HG02763 (cell line): Measurements from ENCODE around the gene ETS1.

ENCODE experiments used
- ATAC-seq: cut with Tn5 transposase; IDR thresholded peaks from one replicate; pipeline ENCODE4 v1.9.1; 2021; ENCODE audit warnings: mild to moderate bottlenecking, moderate library complexity; ENCODE audit not compliant: unreplicated experiment

Gene ETS1

DNA sequence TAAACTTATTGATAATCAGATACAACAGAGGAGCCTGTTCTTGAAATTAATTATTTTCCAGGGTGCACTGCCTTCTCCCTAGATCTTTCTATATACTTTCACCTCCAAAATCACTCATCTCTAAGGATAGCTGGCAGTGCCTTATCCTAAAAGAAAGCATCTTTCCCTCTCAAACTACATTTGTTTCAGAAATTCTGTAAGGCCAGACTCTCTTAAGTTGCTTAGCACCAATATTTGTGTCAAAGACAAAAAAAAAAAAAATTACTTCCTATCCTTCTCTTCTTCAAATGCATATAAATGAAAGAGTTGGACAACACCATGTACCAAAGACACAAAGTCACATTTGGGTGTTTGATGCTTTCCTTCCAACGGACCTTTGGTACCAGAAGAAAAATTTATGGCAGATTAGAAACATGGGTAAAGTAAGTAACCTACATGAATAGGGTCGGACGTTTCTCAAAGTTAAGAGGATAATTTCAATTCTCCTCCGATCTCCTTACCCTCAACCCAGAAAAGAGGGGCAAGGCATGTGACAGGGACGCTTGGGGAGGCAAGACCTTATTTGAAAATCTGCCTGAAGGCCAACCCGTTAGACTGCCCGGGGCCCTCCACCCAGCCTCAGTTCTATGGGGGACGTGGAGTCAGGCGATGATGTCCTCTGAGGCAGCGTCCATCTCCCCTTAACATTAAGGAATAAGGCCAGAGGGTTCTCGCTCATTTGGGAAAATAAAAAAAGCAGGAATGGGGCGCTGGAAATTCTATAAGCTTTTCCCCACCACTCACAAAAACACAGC lies 66.3 kb downstream of the ETS1 start:
- ATAC-seq = no peak

DNA sequence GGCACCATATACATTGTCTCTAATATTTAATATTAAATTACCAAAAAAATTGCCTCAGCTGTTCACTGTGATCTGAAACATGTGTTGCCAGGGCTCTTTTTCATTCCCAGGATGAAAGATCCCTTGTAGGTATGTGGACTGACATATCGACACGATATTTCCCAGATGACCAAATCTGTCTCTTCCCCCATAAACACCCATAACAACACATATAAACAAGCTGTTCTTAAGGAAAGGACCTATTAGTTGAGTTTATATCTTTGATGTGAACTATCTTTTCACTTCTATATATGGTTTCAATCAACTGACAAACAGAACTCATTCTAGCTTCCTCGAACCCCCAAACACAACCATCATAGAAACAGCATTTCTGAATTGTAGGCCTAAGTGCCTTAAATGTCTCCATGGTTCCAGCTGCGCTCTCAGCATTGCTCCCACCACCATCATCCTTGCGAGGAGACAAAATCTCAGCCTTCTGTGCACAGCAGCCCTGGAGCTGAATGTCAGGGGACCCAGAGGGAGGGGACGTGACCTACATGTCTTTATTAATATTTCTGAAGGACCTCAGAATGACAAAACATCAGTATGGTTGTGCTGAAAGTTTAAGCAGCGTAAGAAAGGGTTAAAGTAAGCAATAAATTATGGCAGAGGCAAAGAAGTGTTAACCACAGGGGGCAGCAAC lies 67.0 kb downstream of the ETS1 start:
- no peak for ATAC-seq

DNA sequence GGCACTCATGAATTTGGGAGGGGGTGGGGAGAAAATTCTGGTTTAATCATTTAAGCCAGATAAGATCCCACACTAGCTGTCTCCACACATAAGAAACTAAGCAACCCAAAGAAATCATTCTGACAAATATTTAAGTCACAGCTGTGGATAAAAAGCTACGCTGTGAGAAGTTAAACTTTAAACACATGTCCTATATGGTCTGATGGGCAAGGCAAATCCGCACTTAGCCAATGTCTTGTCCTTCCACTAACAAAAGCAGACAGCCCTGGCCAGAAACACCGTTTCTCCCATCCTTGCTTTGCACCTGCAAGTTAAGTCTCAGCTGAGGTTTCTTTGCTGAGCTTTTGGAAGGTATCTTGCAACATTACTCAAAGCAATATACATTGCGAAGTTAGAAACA lies 68.0 kb downstream of the ETS1 start:
- ATAC-seq = no peak

DNA sequence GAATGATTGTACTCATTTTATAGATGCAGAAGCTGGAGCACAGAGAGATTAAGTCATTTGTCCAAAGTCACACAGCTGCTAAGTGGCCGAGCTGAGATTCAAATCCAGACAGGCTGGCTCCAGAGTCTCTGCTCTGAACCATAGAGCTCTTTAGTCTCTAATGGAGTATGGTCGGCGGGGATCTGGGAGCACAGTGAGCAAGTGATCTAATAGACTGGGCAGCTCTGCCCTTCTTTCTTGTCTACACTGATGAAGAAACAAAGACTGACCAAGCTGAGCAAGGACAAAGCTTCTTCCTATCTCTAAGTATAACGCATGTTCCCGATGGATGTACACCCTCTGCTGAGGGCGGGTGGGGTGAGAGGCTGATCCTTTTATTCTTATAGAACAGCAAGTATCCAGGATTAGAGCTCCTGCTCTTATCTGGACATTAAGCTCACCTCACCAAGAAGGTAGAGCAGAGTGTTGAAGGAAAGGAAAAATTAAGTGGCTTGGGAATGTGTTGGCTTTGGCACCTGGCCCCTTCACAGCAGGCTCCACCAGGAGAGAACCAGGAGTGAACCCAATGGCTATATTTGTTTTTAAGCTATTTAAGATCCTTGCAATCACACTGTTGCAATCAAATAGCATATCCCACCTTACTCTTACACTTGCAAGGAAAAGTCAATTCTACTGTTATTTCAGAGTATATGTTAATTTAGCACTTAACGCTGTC lies 68.7 kb downstream of the ETS1 start:
- ATAC-seq = no peak

DNA sequence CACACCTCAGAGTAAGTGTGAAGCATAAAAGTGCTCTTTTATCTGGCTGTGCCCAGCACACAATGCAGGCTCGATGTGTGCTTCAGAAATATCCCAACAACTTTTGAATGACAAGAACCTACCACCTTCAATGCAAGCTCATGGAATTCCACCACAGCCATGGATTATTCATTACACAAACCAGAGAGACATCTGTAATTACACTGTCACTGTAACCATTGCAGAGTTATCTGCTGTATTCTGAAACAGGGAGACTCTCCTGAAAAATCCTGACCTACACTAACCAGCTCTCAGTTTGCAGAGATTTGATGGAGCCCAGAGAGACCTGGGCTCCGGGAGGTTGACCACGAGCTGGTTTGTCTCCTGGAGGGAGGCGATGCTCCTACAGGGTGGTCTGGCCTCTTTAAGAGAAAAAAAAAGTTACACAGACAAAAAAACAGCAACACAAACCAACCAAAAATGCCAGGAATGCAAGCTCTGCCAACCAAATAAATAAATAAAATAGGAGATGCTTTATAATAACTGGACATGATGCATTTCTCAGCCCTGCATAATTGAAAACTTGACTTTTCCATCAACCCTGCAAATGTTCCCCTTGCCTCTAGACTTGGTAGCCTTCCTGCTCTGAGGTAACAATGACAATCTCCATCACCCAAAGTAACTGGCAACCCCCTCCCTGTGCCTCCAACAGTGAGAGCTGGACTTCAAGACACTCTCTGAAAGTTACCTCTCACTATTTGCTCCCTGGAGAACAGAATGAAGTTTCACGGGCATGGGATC lies 69.7 kb downstream of the ETS1 start:
- no peak for ATAC-seq

DNA sequence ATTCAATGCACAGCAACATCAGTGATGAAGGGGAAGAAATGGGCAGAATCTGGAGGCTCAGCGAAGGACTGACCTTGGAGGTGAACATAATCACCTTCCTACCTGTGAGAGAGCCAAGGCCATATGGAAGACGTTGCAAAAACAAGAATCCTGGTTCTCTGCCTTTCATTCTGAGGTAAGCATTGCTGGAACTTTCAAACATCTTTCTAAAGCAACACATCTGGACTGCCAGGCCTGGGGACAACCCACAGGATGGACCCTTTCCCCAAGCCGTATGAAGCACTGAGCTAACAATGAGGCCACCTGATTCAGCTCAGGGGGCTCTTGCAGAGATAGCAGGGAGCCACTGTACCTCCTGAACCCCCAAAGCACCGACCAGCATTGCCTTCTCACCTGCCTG lies 70.5 kb downstream of the ETS1 start:
- no peak for ATAC-seq

DNA sequence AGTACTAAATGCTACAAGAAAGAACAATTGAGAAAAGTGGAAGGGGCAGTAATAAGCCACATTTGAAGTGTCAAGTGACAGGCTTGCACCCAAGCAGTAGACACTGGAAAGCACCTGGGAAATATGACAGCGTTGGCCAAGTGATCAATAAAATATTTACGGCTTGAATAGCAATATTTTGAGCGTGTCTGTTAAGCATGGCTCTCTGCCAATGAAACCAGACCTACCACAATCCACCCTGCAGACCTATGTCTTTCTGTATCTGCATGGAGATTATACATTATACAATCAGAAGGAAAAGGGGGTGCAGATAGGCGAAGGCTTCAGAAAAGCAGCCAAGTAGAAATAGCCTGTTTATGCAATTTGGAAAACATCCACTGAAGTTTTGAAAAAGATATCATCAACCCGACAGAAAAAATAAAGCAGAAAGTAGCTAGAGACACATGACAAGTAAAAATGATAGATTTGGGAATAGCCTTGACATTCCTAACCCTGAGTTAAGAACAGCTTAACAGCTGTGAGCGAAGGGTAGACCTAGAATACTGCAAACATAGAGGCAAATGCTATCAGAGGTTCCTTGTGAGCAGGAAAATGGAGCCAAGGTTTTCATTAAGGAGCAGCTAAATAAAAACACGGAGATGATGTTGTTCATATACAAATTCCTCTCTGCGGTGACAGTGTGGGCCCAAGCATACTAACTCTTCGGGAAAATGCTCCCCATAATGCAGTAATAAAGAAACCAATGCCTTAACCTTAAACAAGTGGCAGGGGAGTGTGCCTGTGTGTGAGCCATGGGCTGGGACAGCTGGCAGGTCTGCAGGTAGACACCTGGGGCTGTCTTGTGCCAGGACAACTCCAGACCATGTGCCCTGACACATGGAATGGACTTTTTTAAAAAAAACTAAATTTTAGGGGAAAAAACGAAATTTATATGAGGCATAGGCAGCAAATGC lies 71.3 kb downstream of the ETS1 start:
- ATAC-seq = no peak

DNA sequence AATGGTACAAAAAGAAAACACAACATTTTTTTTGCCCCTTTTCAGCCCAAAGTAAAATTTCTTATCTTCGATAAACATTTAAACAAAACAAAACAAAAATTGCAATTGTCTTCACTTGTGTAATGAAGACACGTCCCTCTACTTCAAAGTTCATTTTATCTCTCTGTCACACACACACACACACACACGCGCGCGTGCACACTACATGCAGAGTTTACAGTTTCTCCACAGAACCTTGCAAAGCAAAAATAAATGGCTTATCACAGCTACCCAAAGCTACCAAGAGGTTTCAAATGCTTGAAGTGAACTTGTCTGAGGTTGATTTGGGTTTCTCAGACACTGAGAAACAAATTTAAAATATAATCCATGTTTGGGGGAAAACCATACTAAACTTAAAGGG lies 72.3 kb downstream of the ETS1 start:
- ATAC-seq = no peak

DNA sequence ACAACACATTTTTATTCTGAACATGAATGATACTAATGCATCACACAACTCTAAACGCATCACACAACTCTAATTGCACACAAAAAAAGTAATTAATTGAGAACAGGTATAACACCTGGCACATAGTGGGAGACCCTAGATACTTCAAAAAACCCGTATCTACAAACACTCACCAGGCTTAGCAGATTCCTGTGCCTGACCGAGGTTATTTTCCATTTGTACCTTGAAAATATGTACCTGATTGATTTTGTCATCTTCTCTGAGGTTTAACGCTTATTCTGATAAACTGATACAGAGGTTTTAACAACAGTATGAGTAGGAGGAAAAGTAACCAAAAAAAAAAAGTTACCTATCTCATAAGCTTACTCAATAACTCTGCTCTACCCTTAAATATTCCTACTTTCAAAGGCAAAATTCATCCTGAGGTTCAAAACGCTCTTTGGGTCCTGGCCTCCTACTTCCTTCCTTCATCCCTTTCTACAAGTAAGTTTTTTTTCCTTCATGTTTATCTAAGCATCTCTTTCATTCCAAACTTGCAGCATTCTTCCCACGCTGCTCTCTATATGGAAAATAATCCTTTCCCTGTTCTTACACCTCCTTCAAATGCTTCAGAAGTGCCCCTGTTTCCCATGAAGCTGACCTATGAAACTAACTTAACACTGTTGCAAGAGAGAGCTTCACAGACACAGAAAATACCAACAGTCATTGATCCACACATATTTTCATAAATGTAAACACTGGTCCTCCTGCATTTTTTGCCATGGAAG lies 73.3 kb downstream of the ETS1 start:
- no peak for ATAC-seq

DNA sequence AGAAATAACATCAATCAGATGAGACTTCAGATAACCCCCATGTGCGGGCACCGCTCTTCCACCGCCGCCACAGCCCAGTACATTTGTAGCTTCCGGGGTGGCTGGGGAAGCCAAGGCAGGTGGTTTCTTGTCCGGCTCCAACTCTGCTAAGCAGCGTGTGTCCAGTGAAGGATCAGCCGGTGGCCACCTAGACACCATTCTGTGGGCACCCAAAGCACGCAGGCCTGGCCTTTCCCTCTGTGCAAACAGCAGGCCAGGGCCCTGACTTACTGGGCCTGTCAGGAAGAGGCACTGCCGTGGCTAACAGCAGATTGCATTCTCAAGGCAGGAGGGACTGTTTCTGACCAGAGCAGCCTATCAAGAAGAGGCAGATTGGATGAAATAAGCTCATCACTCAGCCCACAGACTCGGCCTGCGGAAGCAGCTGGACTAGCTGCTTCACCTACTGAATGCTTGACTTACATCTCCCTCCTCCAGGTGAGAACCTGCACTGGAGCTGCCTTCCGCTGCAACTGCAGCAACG lies 74.8 kb downstream of the ETS1 start:
- no peak for ATAC-seq

DNA sequence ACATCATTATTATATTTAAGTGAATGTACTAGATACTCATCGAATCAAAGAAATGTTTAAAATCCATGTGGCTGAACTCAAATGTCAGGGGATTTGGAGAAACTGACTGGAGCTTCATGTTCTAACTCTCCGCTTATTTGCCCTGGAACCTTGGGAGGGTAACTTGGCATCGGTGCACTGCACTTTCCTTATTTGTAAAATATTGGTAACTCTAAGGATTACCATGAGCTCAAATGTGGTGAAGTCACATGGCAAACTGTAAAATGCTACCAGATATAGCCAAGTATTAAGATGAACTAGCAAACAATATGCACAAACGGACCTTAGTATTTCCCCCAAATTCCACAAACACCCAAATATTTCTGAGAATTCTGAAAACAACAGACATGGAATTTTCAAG lies 75.6 kb downstream of the ETS1 start:
- no peak for ATAC-seq

DNA sequence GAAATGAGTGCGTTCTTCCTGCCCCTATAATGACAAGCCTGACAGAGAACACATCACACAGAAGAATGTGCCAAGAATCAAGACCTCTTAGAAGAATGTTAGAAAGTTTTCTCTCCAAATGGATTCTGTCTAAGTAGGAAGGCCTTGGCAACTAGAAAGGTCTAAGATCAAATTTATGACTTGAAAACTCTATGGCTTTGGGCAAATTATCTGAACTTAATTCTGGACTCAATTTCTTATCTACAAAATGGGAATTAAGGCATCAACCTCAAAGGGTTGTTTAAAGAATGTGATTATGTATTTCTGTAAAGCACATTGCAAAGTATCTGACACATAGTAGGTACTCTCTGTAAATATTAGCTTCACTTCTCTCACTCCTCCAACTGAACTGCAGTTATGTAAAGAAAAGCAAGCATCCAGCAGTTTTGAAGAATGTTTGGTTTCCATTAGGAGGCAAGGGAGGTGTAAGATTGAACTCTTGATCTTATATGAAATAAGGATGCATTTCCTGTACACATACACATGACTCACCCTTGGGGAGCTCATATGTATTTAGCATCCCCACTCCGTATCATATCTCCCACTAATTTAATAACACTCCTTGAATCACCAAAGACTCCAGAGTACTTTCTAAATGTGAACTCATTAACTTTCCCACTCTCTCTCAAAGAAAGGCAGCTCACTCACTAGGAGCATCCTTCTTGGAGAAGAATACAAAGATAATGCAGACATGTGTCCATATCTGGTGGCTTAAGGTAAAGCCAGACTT lies 77.6 kb downstream of the ETS1 start:
- ATAC-seq = no peak

DNA sequence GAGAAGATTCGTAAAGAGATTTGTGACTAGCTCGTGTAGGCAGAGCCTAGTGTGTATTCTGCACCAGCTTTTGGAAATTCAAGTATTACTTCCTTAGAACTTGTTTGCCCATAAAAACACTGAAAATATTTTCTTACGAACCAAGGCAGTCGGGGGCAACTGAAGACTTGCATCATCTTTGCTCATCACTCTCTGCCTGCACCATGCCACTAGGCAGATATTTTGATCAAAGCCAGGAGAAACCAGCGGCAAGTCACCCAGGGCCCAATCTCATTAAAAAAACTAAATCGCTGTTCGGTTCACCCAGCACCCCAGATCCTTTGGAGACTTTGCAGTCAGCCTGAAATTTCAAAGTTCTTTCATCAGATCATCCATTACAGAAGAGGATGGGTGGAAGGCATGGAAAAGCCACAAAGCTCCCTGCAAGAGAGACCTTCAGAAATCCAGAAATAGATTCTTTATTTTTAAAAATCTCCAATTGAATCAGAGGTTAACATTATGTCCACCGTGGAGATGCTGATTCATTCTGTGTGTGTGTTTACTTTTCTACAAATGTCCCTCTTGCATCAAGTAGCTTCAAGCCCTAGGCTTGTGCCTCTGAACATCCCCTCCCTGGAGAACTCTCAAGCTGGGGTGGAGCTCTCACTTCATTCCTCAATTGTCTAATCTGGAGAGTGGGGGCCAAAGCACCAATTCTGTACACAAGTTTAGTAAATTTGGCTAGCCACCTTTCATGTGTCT lies 78.4 kb downstream of the ETS1 start:
- no peak for ATAC-seq

DNA sequence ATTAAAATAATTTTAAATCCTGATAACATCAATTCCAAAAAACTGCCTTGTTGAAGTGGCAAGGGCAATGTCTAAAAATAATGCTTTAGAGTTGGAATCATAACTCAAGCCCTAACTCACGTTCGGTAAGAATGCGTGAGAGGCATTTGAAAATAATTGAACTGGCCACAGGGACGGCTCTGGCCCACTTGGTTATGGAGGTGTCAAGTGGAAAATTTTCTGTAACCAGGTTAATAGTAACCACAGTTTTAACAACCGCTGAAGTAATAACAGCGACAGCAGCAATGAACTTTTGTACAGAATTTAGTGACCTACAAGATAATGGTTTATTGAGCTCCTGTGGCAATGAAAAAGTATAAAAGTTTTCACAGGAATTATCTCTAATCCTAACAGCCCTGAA lies 79.4 kb downstream of the ETS1 start:
- no peak for ATAC-seq

DNA sequence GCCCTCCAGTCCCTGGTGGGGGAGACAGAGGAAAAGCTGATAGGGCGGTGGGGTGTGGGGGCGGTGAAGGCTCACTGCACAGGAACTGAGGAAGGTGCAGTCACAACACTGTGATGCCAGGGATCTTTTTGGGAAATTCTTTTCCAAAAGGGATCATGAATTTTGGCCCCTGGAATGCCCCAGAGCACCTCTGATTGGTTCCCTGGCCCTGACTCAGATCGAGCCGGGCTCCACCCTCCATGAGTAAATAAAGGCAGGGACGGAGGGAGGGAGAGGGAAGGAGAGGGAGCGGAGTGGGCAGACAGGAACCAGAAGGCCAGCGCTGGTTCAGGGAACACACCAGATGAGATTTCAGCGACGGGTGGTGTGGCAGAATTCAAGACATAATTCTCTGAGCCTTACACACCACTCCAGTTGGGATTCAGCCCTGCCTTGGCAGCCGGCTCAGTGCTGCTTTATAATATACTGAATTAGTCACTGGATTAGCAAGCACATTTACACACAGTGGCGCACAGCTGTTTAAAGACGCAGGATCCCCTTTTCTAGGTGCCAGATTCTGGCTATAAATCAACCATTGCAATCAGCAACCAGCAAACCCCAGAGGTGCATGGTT lies 80.3 kb downstream of the ETS1 start:
- ATAC-seq = no peak

DNA sequence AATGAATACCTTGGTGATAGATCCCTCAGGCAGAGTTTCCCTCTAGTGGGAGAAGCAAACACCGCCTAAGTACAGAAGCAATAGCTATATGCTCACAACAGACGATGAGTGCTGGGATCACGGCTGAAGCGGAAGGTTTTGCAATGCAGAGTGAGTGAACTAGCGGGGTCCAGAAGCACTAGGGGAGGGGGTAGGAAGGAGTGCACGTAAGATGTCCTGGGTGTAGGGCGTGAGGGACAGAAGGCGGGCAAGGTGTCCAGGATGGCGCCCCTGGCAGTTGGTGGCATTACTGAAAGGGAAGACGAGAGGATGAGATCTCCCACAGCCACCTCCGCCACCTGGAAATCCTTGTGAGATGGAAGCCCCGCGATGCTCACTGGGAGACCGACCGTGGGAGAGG lies 81.0 kb downstream of the ETS1 start:
- ATAC-seq = no peak

DNA sequence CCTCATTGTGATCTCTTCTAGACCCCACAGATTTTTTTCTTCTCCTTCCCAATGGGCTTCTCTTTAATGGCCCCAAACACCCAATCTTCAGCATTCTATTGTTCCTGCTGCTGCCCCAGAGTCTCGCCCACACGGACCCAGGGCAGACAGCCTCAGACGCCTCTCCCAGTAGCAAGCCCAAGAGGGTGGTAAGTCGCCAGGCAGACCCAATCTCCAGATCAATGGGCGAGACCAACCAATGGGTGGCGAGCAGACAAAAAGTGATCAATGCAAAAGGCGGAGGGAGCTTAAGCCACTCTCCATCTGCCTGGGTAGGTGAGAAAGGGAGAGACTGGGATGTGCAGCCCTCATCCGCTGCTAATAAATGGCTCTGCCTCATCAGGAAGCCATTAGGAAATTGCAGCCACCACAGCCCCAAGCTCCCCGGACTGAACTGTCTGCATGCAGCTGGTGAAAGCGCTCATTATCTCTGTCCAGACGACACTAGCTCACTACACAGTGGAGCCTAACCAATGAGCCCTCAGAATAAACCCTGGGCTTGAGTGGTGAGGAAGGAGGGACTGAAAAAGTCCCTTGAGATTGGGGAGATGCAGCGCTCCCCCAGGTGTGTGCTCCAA lies 81.8 kb downstream of the ETS1 start:
- ATAC-seq = no peak
